Spleen (tissue), 7 donors: ENCODE results near the gene MFSD2B.

Experiments used
- POLR2A ChIP-seq, 3 donors: fragments of 450-650 bp; IDR thresholded peaks; one replicate each; pipeline ENCODE4 v1.5.1; 2017; ENCODE audit warnings: antibody characterized with exemption in 3 of 3, mild to moderate bottlenecking in 1 of 3
- TF ChIP-seq, protein P1 (sequence below), 11 experiments: fragments of 200-600 bp in 7 of 11; fragments of 450-650 bp in 4 of 11; sonication (generic) in 4 of 11; IDR thresholded peaks in 8 of 11; conservative IDR thresholded peaks in 3 of 11; 1 replicate in 7 of 11; 2 replicates in 4 of 11; pipeline versions ENCODE4 v1.4.0 to v1.8.0; 2016 to 2021; ENCODE audit warnings: antibody characterized with exemption in 11 of 11, inconsistent platforms in 4 of 11, mild to moderate bottlenecking in 1 of 11
- donor health status: DM: no; HTN: no; CAD: no; lungs with moderate emphysema.
- donor health status: DM: no; HTN: no; CAD: no.
- donor health status: DM: no; HTN: no; CAD: no.

DNA sequence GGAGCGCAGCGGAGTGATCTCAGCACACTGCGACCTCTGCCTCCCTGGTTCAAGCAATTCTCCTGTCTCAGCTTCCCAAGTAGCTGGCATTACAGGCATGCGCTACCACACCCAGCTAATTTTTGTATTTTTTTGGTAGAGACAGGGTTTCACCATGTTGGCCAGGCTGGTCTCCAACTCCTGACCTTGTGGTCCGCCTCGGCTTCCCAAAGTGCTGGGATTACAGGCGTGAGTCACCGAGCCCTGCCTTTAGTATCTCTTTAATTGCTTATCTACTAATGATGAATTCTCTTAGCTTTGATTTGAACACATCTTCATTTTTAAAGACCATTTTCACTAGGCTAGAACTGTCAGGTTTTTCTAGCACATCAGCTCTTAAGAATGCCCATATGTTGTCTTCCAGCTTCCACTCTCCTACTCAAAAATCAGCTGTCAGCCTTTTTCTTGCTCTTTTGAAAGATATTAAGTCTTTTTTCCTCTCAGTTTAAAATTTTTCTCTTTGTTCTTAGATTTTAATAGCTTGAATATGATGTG is 16.1 kb upstream of the MFSD2B start:
- TF ChIP-seq, protein P1, sequence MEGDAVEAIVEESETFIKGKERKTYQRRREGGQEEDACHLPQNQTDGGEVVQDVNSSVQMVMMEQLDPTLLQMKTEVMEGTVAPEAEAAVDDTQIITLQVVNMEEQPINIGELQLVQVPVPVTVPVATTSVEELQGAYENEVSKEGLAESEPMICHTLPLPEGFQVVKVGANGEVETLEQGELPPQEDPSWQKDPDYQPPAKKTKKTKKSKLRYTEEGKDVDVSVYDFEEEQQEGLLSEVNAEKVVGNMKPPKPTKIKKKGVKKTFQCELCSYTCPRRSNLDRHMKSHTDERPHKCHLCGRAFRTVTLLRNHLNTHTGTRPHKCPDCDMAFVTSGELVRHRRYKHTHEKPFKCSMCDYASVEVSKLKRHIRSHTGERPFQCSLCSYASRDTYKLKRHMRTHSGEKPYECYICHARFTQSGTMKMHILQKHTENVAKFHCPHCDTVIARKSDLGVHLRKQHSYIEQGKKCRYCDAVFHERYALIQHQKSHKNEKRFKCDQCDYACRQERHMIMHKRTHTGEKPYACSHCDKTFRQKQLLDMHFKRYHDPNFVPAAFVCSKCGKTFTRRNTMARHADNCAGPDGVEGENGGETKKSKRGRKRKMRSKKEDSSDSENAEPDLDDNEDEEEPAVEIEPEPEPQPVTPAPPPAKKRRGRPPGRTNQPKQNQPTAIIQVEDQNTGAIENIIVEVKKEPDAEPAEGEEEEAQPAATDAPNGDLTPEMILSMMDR (IDR thresholded peaks at IDR 0.05 in 8 of 11, conservative IDR thresholded peaks at IDR 0.05 in 3 of 11), result no peak
- no peak for TF ChIP-seq POLR2A (IDR thresholded peaks at IDR 0.05)
